GM18951 (cell line): ENCODE measurements around the gene FAM171A1.
"Not testable (repeated sequence)": the region's sequence is repeated elsewhere in the genome, so short reads cannot be mapped to it uniquely, and the experiment has no call there.

Experiments
- POLR2A ChIP-seq: IDR thresholded peaks from 4 replicates; pipeline ENCODE4 v1.6.1; 2011; ENCODE audit warnings: mild to moderate bottlenecking; ENCODE audit not compliant: insufficient read length, insufficient read depth; ENCODE audit errors: extremely low read depth
- in situ Hi-C: fragments of 300-500 bp; cut with MboI; formaldehyde crosslinking; loops from one replicate; pipeline ENCODE4 v1.12.0; 2022; ENCODE audit warnings: low sequenced_read_pairs, mixed read lengths, inconsistent platforms; ENCODE audit not compliant: unreplicated experiment

FAM171A1 gene

DNA sequence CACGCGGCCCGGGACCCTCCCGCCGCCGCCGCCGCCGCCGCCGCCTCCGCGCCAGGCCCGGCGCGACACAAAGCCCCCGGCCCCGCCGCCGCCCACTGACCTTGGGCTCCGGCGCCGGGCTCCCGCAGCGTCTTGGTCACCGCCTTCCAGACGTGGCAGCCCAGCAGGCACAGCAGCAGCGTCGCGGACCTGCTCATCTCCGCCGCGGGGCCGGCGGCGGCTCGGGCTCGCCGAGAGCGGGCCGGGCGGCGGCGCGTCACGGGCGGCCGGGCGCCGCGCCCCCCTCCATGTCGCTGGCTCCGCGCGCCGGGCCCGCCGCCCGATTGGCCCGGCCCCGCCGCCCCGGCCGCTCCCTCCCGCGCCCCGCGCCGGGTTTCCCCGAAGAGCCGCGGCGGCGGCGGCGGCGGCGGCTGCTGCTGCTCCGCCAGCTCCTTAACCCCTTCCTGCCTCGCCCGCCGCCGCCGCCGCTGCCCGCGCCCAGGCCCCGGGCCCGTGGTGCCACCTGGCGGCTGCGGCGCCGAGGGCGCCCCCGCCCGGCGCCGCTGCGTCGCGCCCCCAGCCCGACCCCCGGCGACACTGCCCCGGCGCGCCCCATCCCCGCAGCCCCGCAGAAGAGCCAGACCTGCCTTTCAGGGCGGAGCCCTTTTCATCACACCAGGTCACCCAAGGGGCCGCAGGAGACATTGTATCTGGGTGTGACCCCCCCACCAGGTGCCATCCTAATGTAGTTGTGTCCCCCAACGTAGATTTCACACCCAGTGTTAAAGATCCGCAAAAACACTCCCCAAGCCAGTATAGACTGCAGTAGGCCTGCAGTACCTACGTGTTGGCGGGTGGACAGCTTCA is at the start of gene FAM171A1:
FAM171A1 (minus strand) TSS at position 434 of the 846 bp plus-strand sequence; CDS start at position 197, 237 bp downstream.
- TF ChIP-seq POLR2A: no peak
- in situ Hi-C loops: no loop called here

DNA sequence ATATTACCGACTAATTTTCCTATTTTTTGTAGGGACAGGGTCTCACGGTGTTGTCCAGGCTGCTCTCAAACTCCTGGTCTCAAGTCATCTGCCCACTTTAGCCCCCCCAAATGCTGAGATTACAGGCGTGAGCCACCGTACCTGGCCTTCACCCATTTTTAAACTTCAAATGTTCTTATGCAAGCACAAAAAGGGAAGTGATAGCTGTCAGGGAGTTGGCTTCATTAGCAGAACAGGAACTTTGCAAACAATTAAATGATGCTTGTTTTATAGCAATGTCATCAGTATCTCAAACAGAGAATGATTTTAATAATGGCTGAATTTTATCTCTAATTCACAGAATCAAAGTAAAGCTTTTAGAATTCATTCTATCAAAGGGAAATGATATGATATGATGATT is 49.8 kb upstream of the FAM171A1 start:
- no peak for TF ChIP-seq POLR2A
- in situ Hi-C loops: no loop called here

DNA sequence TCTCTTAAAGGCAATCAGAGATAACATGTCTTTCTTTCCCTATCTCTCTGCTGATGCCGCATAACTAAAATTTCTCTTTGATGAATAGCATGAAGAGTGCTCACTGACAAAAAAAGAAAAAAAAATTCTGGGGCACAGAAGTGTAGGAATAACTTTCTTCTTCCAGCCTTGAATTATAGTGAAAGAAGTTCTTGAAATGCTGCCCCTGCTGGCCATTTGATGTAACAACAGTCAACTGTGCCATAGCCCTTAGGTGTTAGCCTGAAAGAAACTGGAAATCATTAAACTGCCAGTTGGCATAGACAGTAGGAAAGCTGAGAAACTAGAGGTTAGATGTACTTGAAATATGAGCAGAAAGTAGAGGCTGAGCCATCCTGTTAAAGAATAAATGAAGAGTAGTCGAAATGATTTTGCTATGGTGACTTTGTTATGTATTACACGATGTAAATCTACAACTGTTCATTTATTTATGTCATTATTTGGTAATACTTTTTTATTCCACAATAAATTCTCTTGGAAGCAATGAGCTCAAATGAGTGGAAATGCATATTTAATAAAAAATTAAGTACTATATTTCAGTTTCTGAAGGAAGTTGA is 48.3 kb upstream of the FAM171A1 start:
- no peak for TF ChIP-seq POLR2A
- in situ Hi-C loops: no loop called here

DNA sequence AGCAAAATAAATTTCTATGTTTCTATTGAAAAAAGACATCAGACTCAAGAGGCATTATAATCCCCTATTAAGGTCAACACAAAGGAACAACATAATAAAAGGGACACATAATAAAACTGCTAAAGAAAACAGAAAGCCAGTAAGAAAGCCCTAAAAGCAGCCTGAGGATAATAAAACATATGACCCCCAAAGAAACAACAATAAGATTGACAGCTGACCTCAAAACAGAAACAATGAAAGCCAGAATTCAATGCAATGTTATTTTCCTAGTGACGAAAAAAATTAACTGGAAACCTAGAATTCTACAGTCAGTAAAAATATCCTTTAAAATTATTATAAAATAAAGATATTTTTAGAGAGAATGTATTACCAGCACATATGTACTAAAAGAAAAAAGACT is 44.9 kb upstream of the FAM171A1 start:
- in situ Hi-C loops: no loop called here
- no peak for TF ChIP-seq POLR2A

DNA sequence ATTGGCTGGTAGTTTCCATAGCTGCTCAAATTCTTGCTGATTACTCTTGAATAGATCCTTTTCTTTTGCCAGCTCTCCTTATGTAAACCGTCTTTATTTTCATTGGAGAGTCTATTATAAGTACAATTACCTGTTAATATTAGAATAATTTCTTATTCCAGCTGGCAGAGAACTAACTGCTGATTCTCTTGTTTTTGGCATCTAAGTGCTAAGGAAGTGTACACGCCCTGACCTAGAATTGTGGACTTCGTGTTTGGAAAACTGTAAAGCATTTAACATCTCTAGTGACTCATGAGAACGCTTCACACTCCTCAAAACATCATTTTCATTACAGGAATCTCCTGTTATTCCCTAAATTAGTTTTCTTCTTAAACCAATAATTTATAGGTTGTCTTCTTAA is 39.9 kb upstream of the FAM171A1 start:
- in situ Hi-C loops: no loop called here
- no peak for TF ChIP-seq POLR2A

DNA sequence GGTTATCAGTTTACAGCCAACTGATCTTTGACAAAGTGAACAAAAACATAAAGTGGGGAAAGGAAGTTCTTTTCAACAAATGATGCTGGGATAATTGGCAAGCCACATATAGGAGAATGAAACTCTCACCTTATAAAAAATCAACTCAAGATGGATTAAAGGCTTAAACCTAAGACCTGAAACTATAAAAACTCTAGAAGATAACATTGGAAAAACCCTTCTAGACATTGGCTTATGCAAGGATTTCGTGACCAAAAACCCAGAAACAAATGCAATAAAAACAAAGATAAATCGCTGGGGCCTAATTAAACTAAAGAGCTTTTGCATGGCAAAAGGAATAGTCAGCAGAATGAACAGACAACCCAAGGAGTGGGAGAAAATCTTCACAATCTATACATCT is 38.3 kb upstream of the FAM171A1 start:
- in situ Hi-C loops: not testable (repeated sequence)

DNA sequence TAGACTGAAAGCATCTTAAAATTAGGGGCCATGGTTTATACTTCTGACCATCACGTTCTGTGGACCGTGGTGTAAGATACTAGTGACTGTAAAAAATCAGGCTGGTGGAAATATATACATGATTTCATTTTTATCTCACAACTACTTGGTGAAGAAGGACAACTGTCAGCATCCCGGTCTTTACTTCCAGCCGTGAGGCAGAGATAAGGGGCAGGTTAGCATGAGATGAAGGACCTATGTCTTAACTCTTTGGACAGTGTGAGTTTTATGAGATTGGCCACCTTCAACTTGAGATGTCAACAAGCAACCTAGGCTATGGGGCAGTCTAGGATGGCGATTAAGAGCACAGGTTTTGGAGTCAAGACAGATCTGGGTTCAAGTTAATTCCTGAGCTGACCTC is 37.5 kb upstream of the FAM171A1 start:
- in situ Hi-C loops: no loop called here
- TF ChIP-seq POLR2A: no peak

DNA sequence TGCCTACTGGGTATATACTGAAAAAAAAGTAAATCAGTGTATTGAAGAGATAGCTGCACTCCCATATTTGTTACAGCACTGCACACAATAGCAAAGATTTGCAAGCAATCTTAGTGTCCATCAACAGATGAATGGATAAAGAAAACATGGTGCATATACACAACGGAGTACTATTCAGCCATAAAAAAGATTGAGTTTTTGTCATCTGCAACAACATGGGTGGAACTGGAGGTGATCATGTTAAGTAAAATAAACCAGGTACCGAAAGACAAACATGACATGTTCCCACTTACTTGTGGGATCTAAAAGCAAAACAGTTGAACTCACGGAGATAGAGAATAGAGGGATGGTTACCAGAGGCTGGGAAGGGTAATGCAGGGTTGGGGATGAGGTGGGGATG is 34.2 kb upstream of the FAM171A1 start:
- TF ChIP-seq POLR2A: no peak
- in situ Hi-C loops: no loop called here

DNA sequence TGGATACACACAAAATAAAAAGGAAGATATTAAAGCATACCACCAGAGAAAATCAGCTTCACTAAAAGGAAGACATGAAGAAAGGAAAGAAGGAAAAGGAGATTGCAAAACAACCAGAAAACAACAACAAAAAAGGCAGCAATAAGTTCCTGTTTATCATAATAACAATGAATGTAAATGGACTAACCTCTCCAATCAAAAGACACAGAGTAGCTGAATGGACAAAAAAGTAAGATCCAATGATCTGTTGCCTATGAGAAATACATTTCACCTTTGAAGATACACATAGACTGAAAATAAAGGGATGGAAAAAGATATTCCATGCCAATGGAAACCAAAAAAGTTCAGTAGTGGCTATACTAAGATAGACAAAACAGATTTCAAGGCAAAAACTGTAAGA is 30.3 kb upstream of the FAM171A1 start:
- in situ Hi-C loops: no loop called here
- TF ChIP-seq POLR2A: no peak

DNA sequence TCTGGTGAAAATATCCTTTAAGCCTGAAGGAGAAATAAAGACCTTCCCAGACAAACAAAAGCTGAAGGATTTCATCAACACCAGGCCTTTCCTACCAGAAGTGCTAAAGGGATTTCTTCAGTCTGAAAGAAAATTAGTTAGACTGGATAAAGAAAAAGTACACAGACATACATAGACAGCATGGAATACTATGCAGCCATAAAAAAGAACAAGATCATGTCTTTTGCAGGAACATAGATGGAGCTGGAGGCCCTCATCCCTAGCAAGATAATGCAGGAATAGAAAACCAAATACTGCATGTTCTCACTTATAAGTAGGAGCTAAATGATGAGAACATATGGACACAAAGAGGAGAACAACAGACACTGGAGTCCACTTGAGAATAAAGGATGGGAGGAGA is 29.4 kb upstream of the FAM171A1 start:
- in situ Hi-C loops: not testable (repeated sequence)

DNA sequence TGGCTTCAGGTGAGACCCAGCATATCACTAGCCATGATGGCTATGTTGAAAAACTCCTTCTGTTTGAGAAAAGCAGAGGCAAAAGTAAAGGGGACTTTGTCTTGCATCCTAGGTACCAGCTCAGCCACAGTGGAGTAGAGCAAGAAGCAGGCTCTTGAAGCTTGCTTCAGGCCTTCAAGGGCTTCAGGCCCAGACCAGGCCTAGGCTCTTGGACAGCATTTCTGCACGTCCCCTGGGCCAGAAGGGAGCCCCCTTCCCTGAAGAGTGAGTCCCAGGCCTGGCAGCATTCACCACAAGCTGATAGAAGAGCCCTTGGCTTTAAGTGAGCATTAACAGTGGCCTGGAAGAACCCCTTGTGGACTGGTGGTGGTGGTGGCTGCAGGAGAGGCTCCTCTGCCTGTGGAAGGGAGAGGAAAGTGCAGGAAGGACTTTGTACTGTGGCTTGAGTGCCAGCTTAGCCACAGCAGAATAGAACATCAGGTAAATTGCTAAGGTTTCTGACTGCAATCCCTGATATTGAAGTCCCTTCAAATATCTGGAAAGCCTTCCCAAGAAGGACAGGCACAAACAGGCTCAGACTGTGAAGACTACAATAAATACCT is 28.1 kb upstream of the FAM171A1 start:
- no peak for TF ChIP-seq POLR2A
- in situ Hi-C loops: no loop called here

DNA sequence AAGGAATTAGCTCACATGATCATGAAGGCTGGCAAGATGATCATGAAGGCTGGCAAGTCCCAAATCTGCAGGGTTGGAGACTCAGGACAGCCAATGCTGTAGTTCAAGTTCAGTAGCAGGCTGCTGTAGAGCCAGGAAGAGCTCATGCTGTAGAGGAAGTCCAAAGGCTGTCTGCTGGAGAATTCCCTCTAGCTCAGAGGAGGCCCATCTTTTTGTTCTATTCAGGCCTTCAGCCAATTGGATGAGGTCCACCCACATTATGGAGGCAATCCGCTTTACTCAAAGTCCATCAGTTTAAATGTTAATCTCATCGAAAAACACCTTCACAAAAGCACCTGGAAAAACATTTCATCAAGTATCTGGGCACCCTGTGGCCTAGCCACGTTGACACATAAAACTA is 24.8 kb upstream of the FAM171A1 start:
- no peak for TF ChIP-seq POLR2A
- in situ Hi-C loops: no loop called here

DNA sequence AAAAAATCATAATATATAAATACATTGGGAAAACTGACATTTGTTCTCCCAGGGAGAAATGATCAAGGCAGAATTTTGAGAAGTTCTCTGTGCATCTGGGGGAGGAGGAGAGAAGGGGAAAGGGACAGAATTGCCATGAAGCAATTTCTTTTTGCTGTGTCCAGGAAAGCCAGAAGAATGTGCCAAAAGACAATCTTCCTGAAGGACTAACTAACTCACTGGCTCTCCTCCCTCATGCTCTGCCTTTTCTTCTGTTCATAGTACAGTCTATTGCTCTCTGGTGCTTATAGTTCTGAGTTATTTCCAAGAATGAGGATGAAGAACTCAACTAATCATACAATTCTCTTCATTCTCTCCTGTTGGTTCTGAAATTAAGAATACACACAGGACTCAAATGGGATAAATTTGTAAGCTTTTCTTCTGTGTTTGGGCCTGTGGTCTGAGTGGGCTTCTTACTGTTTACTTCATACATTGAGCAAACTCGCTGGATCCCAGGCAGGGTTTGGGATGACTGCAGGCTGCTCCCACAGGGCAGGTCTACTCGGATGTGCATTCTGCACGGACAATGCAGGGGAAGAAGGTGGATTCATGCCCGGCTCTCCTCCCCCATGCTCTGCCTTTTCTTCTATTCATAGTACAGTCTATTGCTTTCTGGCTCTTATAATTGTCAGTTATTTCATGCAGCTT is 22.2 kb upstream of the FAM171A1 start:
- TF ChIP-seq POLR2A: no peak
- in situ Hi-C loops: no loop called here

DNA sequence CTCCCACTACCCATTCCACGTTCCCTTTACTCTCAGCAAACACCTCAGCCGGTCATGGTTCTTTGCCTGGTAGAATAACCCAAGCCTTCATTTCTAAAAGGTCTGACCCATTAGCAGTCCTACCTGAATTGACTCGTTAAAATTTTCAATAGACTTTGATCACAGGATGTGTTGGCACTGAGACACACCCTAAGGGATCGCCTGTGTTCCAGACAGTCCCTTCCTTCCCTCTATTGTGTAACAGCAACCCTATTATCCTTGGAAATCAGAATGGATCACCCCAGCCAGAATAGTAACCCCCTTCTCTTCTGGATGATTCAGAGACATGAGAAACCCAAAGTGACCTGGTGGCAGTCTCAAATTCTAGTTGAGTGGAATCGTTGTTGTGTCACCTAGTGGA is 20.4 kb upstream of the FAM171A1 start:
- no peak for TF ChIP-seq POLR2A
- in situ Hi-C loops: no loop called here

DNA sequence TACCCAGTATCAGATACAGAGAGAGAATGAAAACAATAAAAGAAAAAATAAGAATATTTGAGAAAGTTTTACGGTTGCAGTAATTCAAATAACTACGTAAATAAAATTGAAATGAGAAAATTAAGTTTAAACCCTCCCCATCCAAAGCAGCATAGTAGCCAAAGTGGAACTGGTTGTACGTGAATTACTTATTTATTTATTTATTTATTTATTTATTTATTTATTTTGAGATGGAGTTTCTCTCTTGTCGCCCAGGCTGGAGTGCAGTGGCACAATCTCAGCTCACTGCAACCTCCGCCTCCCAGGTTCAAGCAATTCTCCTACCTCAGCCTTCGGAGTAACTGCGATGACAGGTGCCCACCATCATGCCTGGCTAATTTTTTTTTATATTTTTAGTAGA is 17.1 kb upstream of the FAM171A1 start:
- in situ Hi-C loops: not testable (repeated sequence)
